HG03039 (cell line): Measurements from ENCODE around the gene GABRR3.
"Not testable (repeated sequence)": the region's sequence is repeated elsewhere in the genome, so short reads cannot be mapped to it uniquely, and the experiment has no call there.

Experiments used
- ATAC-seq: cut with Tn5 transposase; IDR thresholded peaks from one replicate; pipeline ENCODE4 v1.9.1; 2021; ENCODE audit warnings: mild to moderate bottlenecking, moderate library complexity; ENCODE audit not compliant: unreplicated experiment

Gene GABRR3

GRCh38 chr3:98022978-98023820 lies 11.9 kb downstream of the GABRR3 start:
- ATAC-seq = peak; percentile 73

- no peak for ATAC-seq
Measured at GRCh38 chr3:98021830-98022560, 13.1 kb downstream of the GABRR3 start.

GRCh38 chr3:98020412-98020811 lies 14.7 kb downstream of the GABRR3 start:
- no peak for ATAC-seq

DNA sequence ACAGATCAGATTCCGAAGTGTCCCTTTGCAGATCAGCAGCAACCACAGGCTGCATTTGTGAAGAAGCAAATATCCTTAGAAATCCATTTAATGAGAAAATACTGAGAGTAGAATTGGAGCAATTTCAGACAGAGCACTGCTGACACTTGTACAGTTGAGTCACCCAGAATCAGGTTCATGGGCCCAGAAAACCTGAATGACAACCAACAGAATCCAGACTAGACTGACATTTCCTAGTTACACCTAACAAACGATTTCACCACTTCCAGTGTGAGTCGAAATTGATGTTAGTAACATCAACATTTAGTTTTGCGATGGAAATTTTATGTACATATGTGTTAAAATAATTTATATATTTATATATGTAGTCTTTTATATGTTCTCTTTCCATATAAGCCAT lies 16.8 kb downstream of the GABRR3 start:
- ATAC-seq = no peak

DNA sequence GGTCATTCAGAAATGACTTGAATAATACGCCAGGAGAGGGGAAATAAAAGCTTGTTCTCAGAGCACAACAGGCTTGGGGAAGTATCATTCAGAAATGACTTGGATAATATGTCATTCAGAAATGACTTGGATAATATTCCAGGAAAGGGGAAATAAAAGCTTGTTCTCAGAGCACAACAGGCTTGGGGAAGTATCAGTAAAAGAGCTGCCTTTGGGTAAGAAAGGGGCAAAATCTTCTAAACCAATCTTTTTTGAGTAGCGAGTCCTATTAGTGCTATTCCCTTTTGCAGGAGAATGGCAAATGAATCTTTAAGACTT lies 20.9 kb downstream of the GABRR3 start:
- no peak for ATAC-seq

- ATAC-seq = no peak
Measured at GRCh38 chr3:98013411-98014267, 21.5 kb downstream of the GABRR3 start.

GRCh38 chr3:98012979-98013378 lies 22.1 kb downstream of the GABRR3 start:
- ATAC-seq = no peak

- ATAC-seq = not testable (repeated sequence)
Measured at GRCh38 chr3:98010883-98011449, 24.1 kb downstream of the GABRR3 start.

- ATAC-seq = no peak
Measured at GRCh38 chr3:98010194-98010882, 24.8 kb downstream of the GABRR3 start.

DNA sequence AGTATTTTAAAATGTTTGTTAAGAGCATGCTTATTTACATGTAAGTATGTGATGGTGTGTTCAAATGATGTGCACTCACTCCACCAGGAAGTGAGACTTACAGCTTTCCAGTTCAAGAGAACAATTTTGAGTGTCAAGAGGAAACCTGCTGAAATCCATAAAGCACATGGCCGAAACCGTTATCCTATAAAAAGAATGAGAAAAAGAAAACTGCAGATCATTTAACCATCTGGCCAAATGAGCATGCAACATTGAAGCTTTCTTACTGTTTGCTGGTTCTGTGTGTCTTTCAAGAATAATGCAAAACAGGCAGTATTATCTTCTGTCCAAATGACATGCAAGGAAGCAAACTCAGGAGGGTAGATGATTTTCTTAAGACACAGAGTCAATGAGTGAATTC lies 26.3 kb downstream of the GABRR3 start:
- peak; percentile 63 for ATAC-seq

DNA sequence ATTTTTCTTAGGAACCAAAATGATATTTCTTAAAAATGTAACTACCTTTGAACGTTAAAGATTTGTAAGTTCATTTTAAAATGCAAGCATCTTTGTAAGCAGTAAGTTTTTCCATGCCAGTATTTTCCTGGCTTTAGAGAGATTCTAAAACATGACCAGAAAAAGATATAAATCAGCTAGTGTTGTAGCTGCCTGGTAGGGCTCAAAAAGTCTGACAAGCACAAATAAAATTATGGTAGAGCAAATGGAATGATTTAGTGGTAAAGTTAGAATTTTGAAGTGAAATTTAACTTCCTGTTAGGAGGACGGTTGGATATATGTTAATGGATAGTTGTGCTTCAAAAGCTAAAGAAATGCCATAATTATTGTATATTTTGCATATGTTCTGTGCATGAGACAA lies 29.7 kb downstream of the GABRR3 start:
- ATAC-seq = no peak

DNA sequence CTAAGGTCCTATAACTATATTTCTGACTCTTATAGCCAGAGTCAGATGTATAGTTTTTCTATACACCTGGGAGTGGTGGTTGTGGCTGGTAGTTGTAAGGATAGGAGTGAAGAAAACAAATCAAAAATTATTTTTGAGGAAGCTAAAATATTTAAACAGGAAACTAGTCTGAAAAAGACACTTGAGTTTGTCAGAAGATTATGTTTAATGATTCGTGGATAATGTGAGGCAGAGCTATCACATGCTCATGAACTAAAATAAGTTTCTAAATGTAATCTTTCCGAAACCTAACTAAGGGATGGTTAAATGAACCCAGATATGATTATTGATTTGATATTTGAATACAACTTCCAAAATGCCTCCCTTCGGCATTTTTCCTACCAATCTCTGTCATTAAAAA lies 30.4 kb downstream of the GABRR3 start:
- no peak for ATAC-seq

DNA sequence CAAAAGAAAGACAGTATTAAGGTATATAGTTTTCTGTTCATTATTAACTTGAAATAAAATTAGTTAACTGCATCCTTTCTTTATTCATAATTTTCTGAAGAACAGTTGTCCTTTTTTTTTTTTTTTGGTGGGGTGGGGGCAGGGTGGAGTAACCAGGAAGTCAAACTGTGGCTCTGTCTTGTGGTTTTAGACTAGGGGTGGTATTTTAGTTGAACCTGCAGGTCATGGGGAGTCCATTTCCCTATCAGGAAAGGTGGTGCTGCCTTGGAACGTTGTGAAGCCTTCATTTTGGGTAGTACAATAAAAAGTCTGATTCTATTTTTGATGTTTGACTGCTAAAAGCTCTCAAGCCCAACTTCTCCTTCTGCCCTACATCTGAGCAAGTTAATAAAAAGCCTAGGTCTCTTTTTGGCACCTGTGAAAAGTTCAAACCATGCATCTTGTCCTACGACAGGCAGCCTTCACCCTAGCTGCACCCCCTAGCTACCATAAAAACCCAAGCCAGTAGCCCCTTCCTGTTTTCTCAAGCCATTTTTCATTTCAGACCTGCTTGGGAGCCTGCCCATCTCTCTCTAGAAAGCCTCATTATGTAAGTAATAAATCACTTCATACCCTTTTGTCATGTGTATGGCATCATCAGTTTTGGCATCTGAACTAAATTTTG lies 31.7 kb downstream of the GABRR3 start:
- ATAC-seq = peak; percentile 57

DNA sequence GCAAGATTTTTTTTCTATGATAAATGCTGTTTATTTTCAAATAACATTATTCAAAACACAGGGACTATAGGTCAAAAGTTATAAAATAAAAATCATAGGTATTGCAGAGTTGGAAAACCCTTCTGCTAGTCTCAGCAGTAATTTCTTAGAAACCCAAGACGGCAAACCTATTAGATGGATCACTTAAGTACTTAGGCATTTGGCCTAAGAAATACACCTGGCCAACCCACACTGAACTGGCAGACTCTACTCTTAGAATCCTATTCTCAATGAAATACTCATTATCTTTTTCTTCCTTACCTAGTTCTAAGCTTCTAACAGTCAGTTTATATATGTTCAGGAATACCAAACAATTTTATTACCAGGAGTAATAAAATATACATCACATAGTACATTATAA lies 32.4 kb downstream of the GABRR3 start:
- no peak for ATAC-seq

DNA sequence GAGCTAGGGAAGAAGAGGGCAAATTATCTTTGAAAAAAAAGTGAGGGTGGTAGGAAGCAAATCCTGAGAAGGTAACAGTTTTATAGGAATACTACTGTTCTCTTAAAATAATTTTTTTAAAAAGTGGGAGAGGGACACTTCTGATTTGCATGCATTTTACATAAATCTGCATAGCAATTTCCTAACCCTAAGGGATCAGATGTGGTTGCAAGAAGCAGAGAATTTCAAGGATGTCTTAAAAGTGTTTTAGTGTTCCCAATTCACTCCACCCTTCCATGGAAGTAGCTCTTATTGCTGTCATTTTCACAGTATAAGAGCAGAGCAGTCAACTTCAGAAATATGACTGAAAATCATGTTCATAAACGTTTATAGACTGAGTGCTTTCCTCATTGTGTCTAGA lies 35.1 kb downstream of the GABRR3 start:
- no peak for ATAC-seq

- no peak for ATAC-seq
Measured at GRCh38 chr3:97999103-97999502, 36.0 kb downstream of the GABRR3 start.

GRCh38 chr3:97996988-97997387 lies 38.1 kb downstream of the GABRR3 start:
- ATAC-seq = no peak

- ATAC-seq = no peak
Measured at GRCh38 chr3:97994328-97994945, 40.7 kb downstream of the GABRR3 start.

DNA sequence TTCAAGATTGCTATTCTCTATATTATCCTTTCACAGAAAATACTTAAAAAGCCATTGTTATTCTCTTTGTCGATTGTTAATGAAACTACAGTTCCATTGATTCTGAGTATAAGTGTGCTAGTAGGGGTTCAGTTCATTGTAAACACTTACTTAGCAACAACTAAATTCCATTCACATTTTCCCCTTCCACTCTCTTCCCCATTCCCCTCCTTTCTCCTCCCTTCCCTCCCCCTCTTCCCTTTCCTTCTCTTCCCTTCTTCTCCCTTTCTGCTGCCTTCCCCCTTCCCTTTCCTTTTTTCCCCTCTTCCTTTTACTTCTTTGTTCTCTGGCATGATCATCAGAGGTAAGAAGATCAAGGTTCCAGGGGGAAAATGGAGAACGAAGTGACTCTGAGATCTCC lies 41.6 kb downstream of the GABRR3 start:
- ATAC-seq = no peak
